GM19395 (cell line): ENCODE results near the gene RAB33A.
A peak's percentile ranks its signal among the peaks of the same experiment; 100 is the strongest.

ENCODE experiments used
- ATAC-seq: cut with Tn5 transposase; IDR thresholded peaks from one replicate; pipeline ENCODE4 v1.9.1; 2021; ENCODE audit warnings: mild to moderate bottlenecking, moderate library complexity; ENCODE audit not compliant: unreplicated experiment

The RAB33A gene

DNA sequence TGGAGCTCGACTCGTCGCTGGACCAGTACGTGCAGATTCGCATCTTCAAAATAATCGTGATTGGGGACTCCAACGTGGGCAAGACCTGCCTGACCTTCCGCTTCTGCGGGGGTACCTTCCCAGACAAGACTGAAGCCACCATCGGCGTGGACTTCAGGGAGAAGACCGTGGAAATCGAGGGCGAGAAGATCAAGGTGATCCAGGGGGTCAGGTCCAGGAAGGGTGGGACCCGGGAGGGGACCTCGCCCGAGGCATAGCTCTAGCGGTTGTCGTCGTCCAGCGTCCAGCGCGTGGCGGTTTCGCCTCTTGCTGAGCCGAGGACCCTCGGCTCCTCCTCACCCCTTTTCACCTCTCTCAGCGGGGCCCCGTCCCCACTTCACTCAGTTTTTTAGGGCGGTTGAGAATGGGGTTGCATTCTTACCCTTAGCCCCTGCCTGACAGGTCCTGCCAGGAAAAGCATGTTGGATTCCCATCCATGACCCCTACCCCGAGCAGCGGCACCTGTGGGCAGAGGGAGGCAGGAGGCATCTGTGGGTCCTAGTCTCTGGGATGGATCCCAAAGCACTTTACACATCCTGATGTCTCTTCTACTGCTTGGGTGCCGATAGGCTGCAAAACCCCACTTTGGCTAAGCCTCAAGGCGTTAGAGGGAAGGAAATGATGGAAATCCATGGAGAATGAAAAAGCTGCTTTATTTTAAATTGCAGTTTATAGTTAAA lies 524 bp downstream of the RAB33A start:
- ATAC-seq: no peak

DNA sequence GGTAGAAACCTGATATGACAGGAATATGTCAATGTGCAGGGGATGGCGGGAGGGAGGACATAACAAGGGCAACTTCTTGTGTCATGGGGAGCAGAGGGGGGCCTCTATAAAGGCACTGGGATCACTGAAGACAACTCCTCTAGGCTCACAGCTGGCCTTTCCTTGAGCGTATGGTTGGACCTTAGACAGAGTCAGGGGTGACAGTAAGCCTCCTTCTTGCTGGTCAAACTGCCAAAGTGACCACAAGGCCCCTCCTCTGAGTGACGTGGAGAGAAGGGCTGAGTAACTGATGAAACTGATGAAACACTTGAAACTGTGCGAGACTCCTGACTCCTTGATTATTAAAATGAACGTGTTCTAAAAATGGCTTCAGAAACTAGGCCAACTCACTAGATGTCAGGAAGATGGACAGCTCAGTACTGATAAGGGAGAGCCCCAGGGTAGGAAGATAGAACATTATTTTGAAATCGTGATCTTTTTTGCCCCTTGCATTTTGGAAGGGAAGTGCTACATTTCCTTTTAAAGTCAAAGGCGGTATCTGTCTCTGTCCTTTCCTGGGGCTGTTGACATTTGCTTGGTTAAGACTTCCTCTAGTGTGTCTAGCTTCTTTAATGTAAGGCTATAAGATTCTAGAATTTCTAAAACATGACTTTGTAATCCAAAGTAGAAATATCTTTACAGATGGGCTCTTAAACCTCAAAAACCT lies 1.6 kb downstream of the RAB33A start:
- peak; percentile 31 for ATAC-seq

DNA sequence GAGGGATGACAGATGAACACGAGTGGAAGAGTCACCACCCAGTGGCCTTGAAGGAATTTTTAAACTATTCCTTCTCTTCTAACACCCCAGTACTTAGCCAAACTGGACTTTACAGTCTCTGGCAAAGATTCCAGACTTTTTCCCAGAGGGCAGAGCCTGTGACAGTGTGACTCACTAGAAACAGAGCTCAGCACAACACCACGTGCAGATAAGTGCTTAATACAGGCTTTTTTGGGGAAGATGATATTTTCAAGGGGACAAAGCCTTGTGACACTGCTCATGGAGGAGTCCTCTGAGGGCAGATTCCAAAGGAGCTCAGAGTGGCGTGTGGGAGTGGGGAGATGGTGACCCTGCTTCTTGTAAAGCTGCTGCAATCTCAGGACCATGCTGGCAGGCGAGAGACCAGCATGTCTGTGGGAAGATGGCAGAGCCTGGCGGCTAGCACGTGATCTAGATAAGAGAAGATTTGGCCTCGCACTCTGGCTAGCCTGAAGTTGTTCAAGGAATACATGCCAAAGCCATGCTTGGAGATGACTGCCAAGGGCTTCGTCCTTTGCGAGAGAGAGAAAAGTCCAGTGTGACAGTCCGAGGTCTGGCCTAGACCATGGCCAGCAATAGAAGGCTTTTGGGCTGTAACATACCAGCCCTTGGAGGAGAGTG lies 2.4 kb downstream of the RAB33A start:
- ATAC-seq: no peak

DNA sequence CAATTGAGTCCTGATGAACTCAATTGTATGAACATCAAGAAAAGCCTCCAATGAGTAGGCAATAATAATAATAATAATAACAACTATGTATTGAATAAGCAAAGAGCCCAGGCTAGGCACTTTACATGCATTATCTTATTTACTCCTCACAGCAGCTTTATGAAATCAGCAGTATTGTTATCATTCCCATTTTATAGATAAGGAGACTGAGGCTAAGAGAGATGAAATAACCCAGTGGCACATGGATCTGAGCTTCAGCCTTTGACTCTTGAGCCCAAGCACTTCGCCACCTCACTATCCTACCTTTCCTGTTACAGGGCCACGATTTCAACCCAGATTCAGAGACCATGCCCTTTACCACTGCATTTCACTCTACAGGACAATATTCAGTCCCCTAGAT lies 3.2 kb downstream of the RAB33A start:
- no peak for ATAC-seq

DNA sequence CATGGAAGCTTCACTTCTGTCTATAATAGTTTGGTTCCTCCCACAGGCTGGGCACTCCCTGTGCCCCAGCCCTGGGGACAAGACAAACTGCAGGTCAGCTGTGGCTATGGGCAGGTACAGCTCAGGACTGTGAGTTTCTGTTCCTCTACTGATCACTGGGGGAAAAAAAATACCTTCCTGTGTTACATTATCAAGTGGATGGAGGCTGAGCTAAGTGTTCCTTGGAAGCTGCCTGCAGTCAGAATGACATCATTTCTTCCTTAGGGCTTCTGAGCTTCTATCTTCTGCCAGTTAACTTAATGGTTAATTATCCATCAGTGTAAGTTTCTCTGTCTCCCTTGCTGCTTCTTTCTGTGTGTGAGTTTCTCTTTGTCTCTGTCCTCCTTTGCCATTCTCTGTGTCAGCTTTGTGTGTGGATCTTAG lies 4.6 kb downstream of the RAB33A start:
- ATAC-seq: peak; percentile 87

DNA sequence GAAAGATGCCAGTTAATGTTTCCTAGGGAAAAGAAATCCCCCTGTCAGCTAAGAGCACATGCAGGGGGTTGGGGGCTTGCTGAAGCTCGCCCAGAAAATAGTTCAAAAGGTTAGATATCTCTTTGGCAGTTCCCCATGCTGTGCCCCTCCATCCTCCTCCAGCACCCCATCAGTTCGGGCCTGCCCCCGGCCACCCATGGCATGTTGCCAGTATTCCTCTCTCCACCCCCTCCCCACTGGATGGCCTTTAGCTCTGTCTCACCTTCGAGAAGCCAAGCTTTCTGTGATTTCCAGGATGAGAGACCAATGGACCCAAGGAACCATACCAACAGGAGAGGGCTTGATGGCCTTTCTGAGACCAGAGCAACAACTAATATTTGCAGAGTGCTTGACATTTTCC lies 5.2 kb downstream of the RAB33A start:
- no peak for ATAC-seq

DNA sequence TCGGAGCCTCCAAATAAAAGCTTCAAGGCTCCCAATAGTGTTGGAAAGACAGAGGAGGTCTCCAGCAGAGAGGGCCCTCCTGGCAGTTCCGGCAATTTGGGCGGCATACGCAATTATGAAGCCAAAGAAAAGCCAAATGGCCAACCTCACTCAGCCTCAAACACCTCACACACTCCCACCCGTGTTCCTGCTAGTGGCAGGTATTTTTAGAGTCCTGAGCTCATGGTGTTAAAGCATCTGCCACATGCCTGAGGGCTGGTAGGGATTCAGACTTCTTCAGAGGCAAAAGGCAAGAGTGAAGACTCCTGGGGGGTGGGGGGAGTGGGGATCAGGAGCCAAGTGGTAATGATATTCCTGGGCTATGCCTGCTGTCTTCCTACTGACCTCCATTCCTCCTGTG lies 7.4 kb downstream of the RAB33A start:
- ATAC-seq: no peak

DNA sequence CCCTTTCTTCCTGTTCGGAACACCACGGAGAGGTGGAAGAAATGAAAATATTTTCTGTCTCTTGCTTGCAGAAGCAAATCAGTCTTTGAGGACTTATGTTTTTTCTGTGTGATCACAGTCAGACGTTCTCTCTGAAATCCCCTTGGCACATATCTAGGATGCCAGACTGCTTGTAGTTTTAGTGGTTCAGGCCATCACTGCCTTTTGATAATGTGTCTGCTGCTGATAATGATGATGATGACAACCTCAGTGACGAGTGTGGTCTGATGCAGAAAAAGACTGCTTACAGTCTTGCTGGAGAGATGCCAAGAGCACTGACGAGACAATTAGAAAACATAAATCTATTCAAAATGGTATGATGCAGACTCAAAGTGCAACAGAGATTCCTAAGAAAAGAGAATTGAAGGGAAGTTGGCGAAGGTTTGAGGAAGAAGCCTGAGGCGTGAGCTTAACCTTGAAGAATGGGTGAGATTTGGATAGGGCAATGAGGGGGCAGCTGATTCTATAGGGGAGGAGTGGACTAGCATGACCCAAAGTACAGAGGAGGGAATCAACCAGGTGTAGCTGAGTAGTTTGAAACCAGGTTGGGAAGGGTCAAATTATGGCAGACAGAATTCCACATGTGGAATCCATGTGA lies 7.9 kb downstream of the RAB33A start:
- ATAC-seq: no peak

DNA sequence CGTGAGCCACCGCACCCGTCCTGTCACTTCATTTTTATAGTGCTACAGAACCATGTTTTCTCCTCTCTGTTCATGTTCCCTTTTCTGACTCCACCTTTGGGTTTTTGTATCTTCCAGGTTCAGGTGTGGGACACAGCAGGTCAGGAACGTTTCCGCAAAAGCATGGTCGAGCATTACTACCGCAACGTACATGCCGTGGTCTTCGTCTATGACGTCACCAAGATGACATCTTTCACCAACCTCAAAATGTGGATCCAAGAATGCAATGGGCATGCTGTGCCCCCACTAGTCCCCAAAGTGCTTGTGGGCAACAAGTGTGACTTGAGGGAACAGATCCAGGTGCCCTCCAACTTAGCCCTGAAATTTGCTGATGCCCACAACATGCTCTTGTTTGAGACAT lies 12.4 kb downstream of the RAB33A start:
- no peak for ATAC-seq

DNA sequence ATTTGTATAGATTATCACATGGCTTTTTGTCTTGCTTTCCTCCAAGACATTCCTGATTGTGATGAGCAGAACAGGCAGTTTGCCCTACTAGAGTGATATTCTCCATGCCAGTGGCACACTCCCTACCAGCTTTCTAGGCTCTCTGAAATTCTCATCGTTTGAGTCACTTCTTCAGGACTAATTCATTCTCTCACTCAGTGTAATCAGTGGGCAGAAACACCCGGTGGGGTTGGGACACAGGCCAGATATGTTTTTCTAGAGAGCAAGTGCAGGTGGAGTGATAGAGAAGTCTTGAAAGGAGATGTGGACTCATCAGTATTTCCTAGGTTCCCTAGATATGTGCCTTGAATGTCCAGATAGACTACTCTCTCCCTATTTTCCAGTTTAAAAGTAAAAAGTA lies 13.1 kb downstream of the RAB33A start:
- no peak for ATAC-seq

DNA sequence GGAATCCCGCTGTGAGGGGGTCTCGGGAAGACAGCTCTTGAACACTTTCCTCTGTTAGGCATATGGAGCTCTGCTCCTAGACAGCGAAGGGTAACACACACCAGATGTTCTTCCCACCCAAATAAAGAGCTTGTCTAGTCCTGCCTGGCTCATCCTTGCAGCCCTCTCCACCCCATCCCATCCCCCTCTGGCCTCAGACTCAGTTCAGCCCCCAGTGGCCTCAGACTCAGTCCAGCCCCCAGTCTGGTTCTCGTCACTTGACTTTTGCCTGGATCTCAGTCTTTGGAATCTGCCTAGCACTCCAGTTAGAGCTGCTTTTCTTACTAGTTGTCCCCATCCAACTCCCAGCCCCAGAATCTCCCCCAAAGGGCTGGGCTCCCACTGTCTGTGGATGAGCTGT lies 14.9 kb downstream of the RAB33A start:
- no peak for ATAC-seq

DNA sequence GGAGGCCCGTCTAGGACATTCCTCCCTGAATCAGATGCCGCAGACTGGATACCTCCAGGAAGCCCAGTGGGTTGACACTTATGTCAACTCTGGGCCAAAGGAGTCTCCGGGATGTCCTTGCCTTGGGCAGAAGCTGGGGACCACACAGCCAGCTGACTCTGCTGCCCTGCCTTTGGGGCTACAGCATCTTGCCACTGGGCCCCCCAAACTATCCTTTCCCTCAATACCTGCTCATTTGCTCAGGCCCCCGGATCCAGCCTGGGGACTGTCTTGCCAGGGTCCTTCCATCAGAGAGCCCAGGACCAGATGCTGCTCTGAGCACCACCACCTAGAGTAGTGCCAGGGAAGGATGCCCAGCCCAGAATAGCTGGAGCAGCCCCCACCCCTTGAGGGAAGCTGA lies 19.0 kb downstream of the RAB33A start:
- ATAC-seq: no peak

DNA sequence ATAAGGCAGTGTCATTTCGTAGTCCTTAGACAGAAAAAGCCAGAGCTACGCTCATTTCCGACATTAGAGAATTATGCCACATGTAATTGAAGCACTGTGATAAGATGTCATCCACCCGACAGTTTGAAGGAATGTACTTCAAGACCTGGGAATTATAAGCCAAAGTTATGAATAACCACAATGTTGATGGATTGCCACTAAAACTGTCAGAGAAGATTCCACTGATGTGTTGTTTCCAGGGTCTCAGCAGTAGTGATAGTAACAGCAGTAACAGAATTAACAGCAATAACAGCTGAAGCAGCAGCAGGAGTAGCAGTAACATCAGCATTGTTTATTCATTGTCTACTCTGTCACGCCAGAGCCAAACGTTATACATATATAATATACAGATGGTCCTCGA lies 24.7 kb downstream of the RAB33A start:
- no peak for ATAC-seq

DNA sequence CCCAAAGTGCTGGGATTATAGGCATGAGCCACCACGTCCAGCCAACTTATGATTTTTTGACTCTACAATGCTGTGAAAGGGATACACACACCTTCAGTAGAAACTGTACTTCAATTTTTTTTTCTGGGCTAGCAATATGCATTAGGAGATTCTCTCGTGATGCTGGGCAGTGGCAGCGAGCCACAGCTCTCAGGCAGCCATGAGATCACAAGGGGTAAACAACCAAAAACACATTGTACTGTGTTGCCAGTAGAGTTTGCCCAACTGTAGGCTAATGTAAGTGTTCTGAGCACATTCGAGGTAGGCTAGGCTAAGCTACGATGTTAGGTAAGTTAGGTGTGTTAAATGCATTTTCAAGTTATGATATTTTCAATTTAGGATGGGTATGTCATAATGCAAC lies 25.7 kb downstream of the RAB33A start:
- ATAC-seq: no peak

DNA sequence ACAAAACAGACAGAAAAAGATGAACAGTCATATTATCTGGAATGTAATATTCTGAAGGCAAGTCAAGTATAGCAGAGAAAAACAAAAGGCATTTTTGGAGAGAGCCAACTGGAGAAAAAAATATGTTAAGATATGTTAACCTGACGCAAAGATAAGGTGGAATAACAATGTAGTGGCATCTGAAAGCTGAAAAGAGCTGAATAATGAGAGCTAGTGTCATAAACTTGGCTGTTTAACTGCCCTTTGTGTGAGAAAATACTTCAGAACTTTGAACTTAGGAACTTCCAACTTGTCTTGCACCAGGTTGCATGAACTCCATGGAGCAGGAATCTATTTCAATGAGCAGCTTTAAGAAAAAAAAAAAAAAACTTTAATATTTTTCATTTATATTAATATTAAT lies 32.9 kb downstream of the RAB33A start:
- ATAC-seq: no peak

DNA sequence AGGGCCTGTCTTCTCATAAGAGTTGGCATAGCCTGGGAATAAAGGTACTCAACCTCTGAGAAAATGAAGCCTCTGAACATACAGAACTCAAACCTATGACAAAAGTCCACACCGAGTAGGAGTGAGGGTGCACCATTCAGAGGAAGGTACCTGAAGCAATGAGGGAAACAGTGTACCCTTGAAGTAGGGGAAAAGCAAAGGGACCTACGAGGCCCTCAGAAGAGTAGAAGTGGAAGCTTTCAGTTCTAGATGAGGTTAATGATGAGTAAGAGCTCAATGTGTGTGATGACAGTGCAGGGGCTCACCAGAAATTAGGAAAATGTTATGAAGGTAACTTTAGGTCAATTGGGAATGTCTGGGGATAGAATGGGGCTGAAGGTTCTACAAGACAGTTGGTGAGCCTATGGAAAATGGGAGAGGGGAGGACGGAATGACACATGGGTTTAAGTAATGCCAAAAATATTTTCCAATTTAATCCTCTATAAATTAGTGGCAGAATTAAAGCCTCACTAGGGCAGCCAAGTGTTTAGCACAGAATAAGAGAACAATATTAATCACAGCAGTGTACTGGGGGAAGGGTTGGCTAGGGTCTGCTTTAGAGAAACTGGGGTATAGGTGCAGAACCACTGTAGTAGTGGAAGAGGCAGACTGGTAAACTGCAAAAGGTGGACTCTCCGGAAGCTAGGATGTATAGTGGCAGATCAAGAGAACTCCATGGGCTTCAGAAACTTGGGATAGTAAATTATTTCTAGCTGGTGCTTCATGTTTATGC lies 39.8 kb downstream of the RAB33A start:
- no peak for ATAC-seq

DNA sequence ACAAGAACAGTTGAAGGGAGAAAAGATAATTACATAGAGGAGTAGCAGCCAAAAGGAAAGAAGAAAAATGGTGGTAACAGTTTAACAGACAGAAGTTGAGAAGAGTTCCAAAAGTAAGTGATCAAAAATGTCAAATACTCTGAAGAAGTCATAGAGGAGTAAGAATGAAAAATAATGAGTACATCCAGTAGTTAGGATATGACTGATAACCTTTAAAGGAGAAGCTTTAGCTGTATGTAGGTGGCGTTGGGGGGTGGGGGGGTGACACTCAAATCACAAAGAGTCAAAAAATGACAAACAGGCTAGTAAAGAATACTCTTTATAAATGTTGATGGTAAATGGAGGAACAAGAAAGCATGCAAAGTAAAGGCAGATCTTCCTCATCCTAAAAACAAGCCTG lies 40.6 kb downstream of the RAB33A start:
- no peak for ATAC-seq

DNA sequence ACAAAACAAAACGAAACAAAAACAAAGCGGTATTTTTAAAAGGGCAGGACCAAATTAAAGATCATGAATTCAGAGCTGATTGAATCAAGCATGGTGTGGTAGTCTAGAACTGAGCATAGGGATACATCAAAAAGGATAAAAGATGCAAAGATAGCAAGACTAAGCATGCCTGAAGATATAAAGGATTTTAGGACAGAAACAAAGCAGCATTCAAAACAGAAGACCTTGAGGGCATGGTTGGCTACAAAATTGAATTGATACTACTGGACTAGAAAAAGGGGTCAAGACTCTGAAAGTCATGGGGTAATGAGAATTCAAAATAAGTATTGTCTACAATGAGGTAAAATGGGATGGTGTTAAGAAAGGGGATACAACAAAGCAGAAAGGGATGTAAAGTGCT lies 41.6 kb downstream of the RAB33A start:
- no peak for ATAC-seq

DNA sequence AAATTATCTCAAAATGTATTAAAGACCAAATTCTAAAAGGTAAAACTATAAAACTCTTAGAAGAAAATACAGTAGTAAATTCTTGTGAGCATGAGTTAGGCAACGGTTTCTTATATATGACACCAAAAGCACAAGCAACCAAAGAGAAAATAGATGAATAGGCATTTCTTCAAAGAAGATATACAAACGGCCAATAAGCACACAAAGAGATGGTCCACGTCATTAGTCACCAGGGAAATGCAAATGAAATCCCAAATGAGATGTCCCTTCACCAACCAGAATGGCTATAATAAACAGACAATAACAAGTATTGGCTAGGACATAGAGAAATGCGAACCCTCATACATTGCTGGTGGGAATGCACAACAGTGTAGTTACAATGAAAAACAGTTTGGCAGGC lies 44.6 kb downstream of the RAB33A start:
- no peak for ATAC-seq

DNA sequence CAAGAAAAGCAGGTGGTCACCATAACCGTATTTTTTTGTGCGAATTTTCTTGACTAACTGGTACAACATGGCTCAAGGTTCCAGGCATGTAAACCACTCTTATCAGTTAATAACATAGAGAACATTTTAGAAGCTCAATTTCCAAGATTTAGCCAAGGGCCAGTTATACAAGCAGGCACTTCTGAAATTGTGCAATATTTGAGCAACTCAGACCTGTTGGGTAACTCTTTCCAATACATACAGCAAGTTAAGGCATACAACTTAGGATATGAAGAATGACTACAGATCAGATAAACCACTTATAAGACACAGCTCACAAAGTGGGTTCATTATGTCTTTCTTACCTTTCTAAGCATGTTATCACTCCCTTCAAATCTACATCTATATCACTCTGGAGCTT lies 53.0 kb downstream of the RAB33A start:
- ATAC-seq: no peak

DNA sequence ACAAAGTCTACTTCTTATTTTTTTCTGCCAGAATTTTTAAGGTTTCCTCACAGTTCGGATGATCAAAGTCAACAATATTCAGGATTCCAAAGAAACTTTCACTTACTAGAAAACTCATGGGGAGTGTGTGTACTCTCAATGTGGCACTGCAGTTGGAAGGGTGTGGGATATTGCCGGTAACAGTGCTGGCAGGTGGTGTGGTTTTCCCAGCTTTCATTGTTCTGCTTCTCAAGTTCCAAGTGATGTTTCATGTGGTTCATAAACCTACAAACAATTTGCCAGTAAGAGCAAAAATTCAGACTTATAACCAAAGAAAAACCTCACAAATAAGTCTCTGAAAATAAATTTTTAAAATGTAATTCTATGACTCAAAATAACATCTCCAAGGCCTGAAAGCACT lies 57.1 kb downstream of the RAB33A start:
- no peak for ATAC-seq
